GM12874 (cell line): ENCODE data around the gene ZNF423.

Experiments
- CTCF ChIP-seq: IDR thresholded peaks from 2 replicates; pipeline ENCODE4 v1.5.1; 2011; ENCODE audit warnings: low read depth, mild to moderate bottlenecking, control low read depth, low read length, moderate library complexity; ENCODE audit not compliant: insufficient read depth

Gene ZNF423

GRCh38 chr16:49464093-49464492 is 391.8 kb downstream of the ZNF423 start:
- no peak for TF ChIP-seq CTCF

- no peak for TF ChIP-seq CTCF
Observed at GRCh38 chr16:49463529-49463928, 392.4 kb downstream of the ZNF423 start.

- no peak for TF ChIP-seq CTCF
Observed at GRCh38 chr16:49462989-49463371, 392.9 kb downstream of the ZNF423 start.

- no peak for TF ChIP-seq CTCF
Observed at GRCh38 chr16:49462362-49462988, 393.4 kb downstream of the ZNF423 start.

GRCh38 chr16:49461517-49461951 is 394.4 kb downstream of the ZNF423 start:
- TF ChIP-seq CTCF, result no peak

- no peak for TF ChIP-seq CTCF
Observed at GRCh38 chr16:49460786-49461470, 395.0 kb downstream of the ZNF423 start.

GRCh38 chr16:49459953-49460735 is 395.8 kb downstream of the ZNF423 start:
- no peak for TF ChIP-seq CTCF
